HCT116 (cell line): Measurements from ENCODE around the gene MRPS21. TPM values are rescaled to one million over a fixed set of nuclear protein-coding genes. Genes with fewer than 3 reads are reported as not detected.

Experiments
- ATAC-seq: fragments of 200-7000 bp; cut with Tn5 transposase; 2 replicates; pipeline ENCODE4 v1.9.1; 2020; ENCODE audit warnings: mild to moderate bottlenecking, moderate library complexity
- BruUV-seq: library from RNA; stranded (reverse); fragments of 400-500 nt; replicated peaks from 2 replicates; lab custom pipeline; 2021; lab: Mats Ljungman, UMichigan
- CTCF ChIA-PET: fragments of 300-600 bp; sonication (Branson Sonifier 250); formaldehyde crosslinking; loops from one replicate; lab custom pipeline; 2021; ENCODE audit warnings: antibody characterized with exemption; lab: Charles Lee
- POLR2A ChIA-PET: fragments of 300-600, 350-600 bp; sonication (Branson Sonifier 250); formaldehyde crosslinking; loops from one replicate; lab custom pipeline; 2021; ENCODE audit warnings: antibody characterized with exemption; lab: Charles Lee
- RAD21 ChIA-PET, 2 experiments: fragments of 300-600 bp; sonication (Branson Sonifier 250); formaldehyde crosslinking; loops; one replicate each; lab custom pipeline; 2023; ENCODE audit warnings: low total read pairs in 2 of 2; ENCODE audit not compliant: uncharacterized antibody in 2 of 2, unreplicated experiment in 2 of 2, low non-redundant PET in 1 of 2; lab: Charles Lee
- DNase-seq: peaks from one replicate; pipeline ENCODE4 v3.0.0-alpha.2; 2010; ENCODE audit warnings: low read depth, low spot score
- H2AFZ ChIP-seq: fragments of 200-600 bp; shearing (Covaris generic), sonication (generic); 2 replicates; pipeline ENCODE4 v1.6.1; 2017; ENCODE audit warnings: low read depth, mixed run types, mixed read lengths, antibody characterized with exemption, low read length; ENCODE audit not compliant: poor library complexity, severe bottlenecking
- H3K27ac ChIP-seq: 2 replicates; pipeline ENCODE4 v1.5.1; 2012; ENCODE audit warnings: low read depth, low read length
- H3K27me3 ChIP-seq: fragments of 200-600 bp; sonication (generic); 2 replicates; pipeline ENCODE4 v1.6.1; 2016; ENCODE audit warnings: mixed run types, low read length, mixed read lengths; ENCODE audit not compliant: insufficient read depth
- H3K36me3 ChIP-seq, 2 experiments: fragments of 200-500 bp in 1 of 2; fragments of 200-600 bp in 1 of 2; sonication (Bioruptor generic) in 1 of 2; sonication (generic) in 1 of 2; 2 replicates each; pipeline versions ENCODE4 v1.5.1 to v1.6.1; 2014 to 2016; ENCODE audit warnings: low read length in 2 of 2, inconsistent platforms in 1 of 2, mixed read lengths in 1 of 2, mixed run types in 1 of 2; ENCODE audit not compliant: insufficient read depth in 2 of 2, control insufficient read depth in 1 of 2
- H3K4me1 ChIP-seq, 2 experiments: fragments of 200-600 bp in 1 of 2; sonication (generic) in 1 of 2; 2 replicates each; pipeline versions ENCODE4 v1.5.1 to v1.6.1; 2012 to 2017; ENCODE audit warnings: low read length in 2 of 2, inconsistent platforms in 1 of 2, mild to moderate bottlenecking in 1 of 2, mixed read lengths in 1 of 2, mixed run types in 1 of 2, moderate library complexity in 1 of 2; ENCODE audit not compliant: insufficient read depth in 2 of 2, control insufficient read depth in 1 of 2
- H3K4me2 ChIP-seq: fragments of 200-600 bp; sonication (generic); 2 replicates; pipeline ENCODE4 v1.6.1; 2017; ENCODE audit warnings: mixed run types, low read length, mixed read lengths
- H3K4me3 ChIP-seq, 2 experiments: fragments of 200-600 bp in 1 of 2; sonication (generic) in 1 of 2; replicated peaks in 1 of 2; 2 replicates each; pipeline ENCODE4 v1.5.1; 2011 to 2016; ENCODE audit warnings: low read length in 2 of 2, control low read depth in 1 of 2, low read depth in 1 of 2, mild to moderate bottlenecking in 1 of 2, mixed read lengths in 1 of 2, mixed run types in 1 of 2
- H3K79me2 ChIP-seq: fragments of 200-600 bp; sonication (generic); 2 replicates; pipeline ENCODE4 v1.6.1; 2017; ENCODE audit warnings: mild to moderate bottlenecking, mixed run types, low read length, moderate library complexity, mixed read lengths; ENCODE audit not compliant: insufficient read depth
- H3K9ac ChIP-seq: fragments of 200-600 bp; sonication (generic); 2 replicates; pipeline ENCODE4 v1.6.1; 2016; ENCODE audit warnings: low read length, mixed read lengths
- H3K9me2 ChIP-seq: fragments of 200-600 bp; sonication (generic), shearing (Covaris generic); 2 replicates; pipeline ENCODE4 v1.6.1; 2017; ENCODE audit warnings: mixed run types, mild to moderate bottlenecking, moderate library complexity; ENCODE audit not compliant: insufficient read depth
- H3K9me3 ChIP-seq, 2 experiments: fragments of 200-500 bp in 1 of 2; fragments of 200-600 bp in 1 of 2; sonication (Bioruptor generic) in 1 of 2; sonication (generic) in 1 of 2; 2 replicates each; pipeline ENCODE4 v1.6.1; 2014 to 2017; ENCODE audit warnings: low read length in 2 of 2, mixed read lengths in 2 of 2, inconsistent platforms in 1 of 2, low read depth in 1 of 2, mild to moderate bottlenecking in 1 of 2, mixed run types in 1 of 2, moderate library complexity in 1 of 2; ENCODE audit not compliant: control insufficient read depth in 1 of 2, insufficient read depth in 1 of 2
- H4K20me1 ChIP-seq: fragments of 200-600 bp; sonication (generic), shearing (Covaris generic); 2 replicates; pipeline ENCODE4 v1.6.1; 2017; ENCODE audit warnings: mixed run types, mild to moderate bottlenecking, moderate library complexity; ENCODE audit not compliant: insufficient read depth
- ATF3 ChIP-seq: IDR thresholded peaks from 2 replicates; pipeline ENCODE4 v1.6.1; 2012
- CBX3 ChIP-seq: IDR thresholded peaks from 2 replicates; pipeline ENCODE4 v1.6.1; 2012; ENCODE audit warnings: low read depth
- CEBPB ChIP-seq: IDR thresholded peaks from 2 replicates; pipeline ENCODE4 v1.6.1; 2012; ENCODE audit warnings: low read depth
- CTCF ChIP-seq, 3 experiments: fragments of 200-600 bp in 1 of 3; sonication (generic) in 1 of 3; IDR thresholded peaks in 2 of 3; conservative IDR thresholded peaks in 1 of 3; 2 replicates each; pipeline ENCODE4 v1.5.1; 2012 to 2017; ENCODE audit warnings: low read depth in 2 of 3, low read length in 2 of 3, antibody characterized with exemption in 1 of 3, borderline replicate concordance in 1 of 3, control low read depth in 1 of 3, mild to moderate bottlenecking in 1 of 3, mixed read lengths in 1 of 3, mixed run types in 1 of 3, moderate library complexity in 1 of 3; ENCODE audit not compliant: insufficient read depth in 1 of 3
- ELF1 ChIP-seq: IDR thresholded peaks from 2 replicates; pipeline ENCODE4 v1.6.1; 2012; ENCODE audit warnings: low read depth, borderline replicate concordance
- POLR2AphosphoS5 ChIP-seq: IDR thresholded peaks from 2 replicates; pipeline ENCODE4 v1.6.1; 2011; ENCODE audit warnings: mild to moderate bottlenecking, low read depth, low read length, moderate library complexity
- RAD21 ChIP-seq: IDR thresholded peaks from 2 replicates; pipeline ENCODE4 v1.6.1; 2012; ENCODE audit warnings: low read depth, mild to moderate bottlenecking
- SP1 ChIP-seq: IDR thresholded peaks from 2 replicates; pipeline ENCODE4 v1.6.1; 2012; ENCODE audit warnings: low read depth
- SRF ChIP-seq: IDR thresholded peaks from 2 replicates; pipeline ENCODE4 v1.6.1; 2012; ENCODE audit warnings: low read depth
- YY1 ChIP-seq: IDR thresholded peaks from 2 replicates; pipeline ENCODE4 v1.6.1; 2011; ENCODE audit warnings: low read length, low read depth, moderate library complexity, mild to moderate bottlenecking; ENCODE audit not compliant: insufficient replicate concordance; ENCODE audit errors: extremely low read depth
- ZBTB33 ChIP-seq: IDR thresholded peaks from 2 replicates; pipeline ENCODE4 v1.6.1; 2011; ENCODE audit warnings: mild to moderate bottlenecking, low read length, moderate library complexity; ENCODE audit not compliant: insufficient replicate concordance; ENCODE audit errors: extremely low read depth
- intact Hi-C: fragments of 100-400 bp; cut with micrococcal nuclease; formaldehyde crosslinking; loops from 2 replicates; pipeline ENCODE4 v1.10.0; 2022
- total RNA-seq: library from RNA; stranded (reverse); gene quantifications from one replicate; pipeline ENCODE4 v1.2.1, GENCODE V29; 2021; ENCODE audit not compliant: unreplicated experiment

Gene MRPS21
- total RNA-seq, 1 experiment from 2014 or later: 96.9 TPM

- Histone ChIP-seq H3K27me3 (peaks cover 6% of the 10 kb centered on the region; the same call in 1 of the 2 replicates), H3K27ac (no peak within 1 kb of the TSS), H3K9me3 (no peaks in the 10 kb centered on the region), H2AFZ (no peak within 1 kb of the TSS), H3K9me2 (no peaks in the 10 kb centered on the region), H3K4me2 (no peak within 1 kb of the TSS), H3K4me1 (no peaks in the 10 kb centered on the region), H3K9ac (no peak within 1 kb of the TSS), H3K36me3 (no peaks in the 10 kb centered on the region)
- intact Hi-C loops: loop anchor here (1.0 kb wide), 1 partner anchor 26 kb away; no protein-coding TSS in a partner anchor
- ATAC-seq: peak; percentile 67; the same call in 1 of the 2 replicates
- ChIA-PET POLR2A (no interaction called here), RAD21 (interaction anchor here in 1 of 2 experiments (1.3 kb wide), 1 partner anchor 26 kb away, joined by 6 read pairs; no protein-coding TSS in a partner anchor)
- no peak for TF ChIP-seq RAD21
- TF ChIP-seq ZBTB33: no peak
- TF ChIP-seq YY1: no peak
- no peak for TF ChIP-seq CBX3
- TF ChIP-seq CEBPB: no peak
- no peak for TF ChIP-seq POLR2AphosphoS5
- TF ChIP-seq ATF3: no peak
- TF ChIP-seq SRF: no peak
- TF ChIP-seq SP1: no peak
- no peak for TF ChIP-seq CTCF (IDR thresholded peaks at IDR 0.05 in 2 of 3, conservative IDR thresholded peaks at IDR 0.05 in 1 of 3; ENCODE audit: borderline replicate concordance in 1 of 3, insufficient read depth in 1 of 3, low read depth in 2 of 3, low read length in 2 of 3)
- TF ChIP-seq ELF1: no peak
- TF ChIP-seq, all 23 proteins: peak for 0
- CTCF ChIA-PET: interaction anchor here (0.6 to 2.1 kb wide), 6 partner anchors 9 to 95 kb away, joined by 3 to 18 read pairs (median 3); partner anchors contain the start of gene C1orf54
- no TSS peak for BruUV-seq
- DNase-seq: no peak
- H4K20me1 ChIP-seq: no peaks in the 10 kb centered on the region
- no peaks in the 10 kb centered on the region for H3K79me2 ChIP-seq
- no peak within 1 kb of the TSS for H3K4me3 ChIP-seq
These were observed 11.7 kb upstream of the MRPS21 start, which contains the start of gene CIART for GRCh38 chr1:150281758-150282557. CIART (plus strand) TSS chr1:150282554; CDS start chr1:150283268, 714 bp downstream.
